GM18519 (cell line): Measurements from ENCODE around the gene MDFIC.

Source experiments
- ATAC-seq: cut with Tn5 transposase; IDR thresholded peaks from one replicate; pipeline ENCODE4 v1.9.1; 2021; ENCODE audit warnings: mild to moderate bottlenecking, moderate library complexity; ENCODE audit not compliant: unreplicated experiment, low FRiP score

The MDFIC gene

GRCh38 chr7:114986190-114987180, 64.6 kb downstream of the MDFIC start:
- ATAC-seq, result no peak

GRCh38 chr7:114988026-114988425, 66.1 kb downstream of the MDFIC start:
- ATAC-seq, result no peak

- ATAC-seq, result no peak
Measured at GRCh38 chr7:114988755-114989375, 67.0 kb downstream of the MDFIC start.

GRCh38 chr7:114989531-114989930, 67.6 kb downstream of the MDFIC start:
- no peak for ATAC-seq

- no peak for ATAC-seq
Measured at GRCh38 chr7:114997487-114998404, 75.9 kb downstream of the MDFIC start.

- ATAC-seq, result no peak
Measured at GRCh38 chr7:115004121-115004520, 82.2 kb downstream of the MDFIC start.

GRCh38 chr7:115005251-115005650, 83.4 kb downstream of the MDFIC start:
- no peak for ATAC-seq

GRCh38 chr7:115005953-115006352, 84.1 kb downstream of the MDFIC start:
- ATAC-seq, result no peak

- no peak for ATAC-seq
Measured at GRCh38 chr7:115007751-115008150, 85.9 kb downstream of the MDFIC start.

- peak; percentile 23 for ATAC-seq
Measured at GRCh38 chr7:115008465-115009114, 86.7 kb downstream of the MDFIC start.

- ATAC-seq, result peak; percentile 54
Measured at GRCh38 chr7:115009139-115009538, 87.2 kb downstream of the MDFIC start.

- ATAC-seq, result no peak
Measured at GRCh38 chr7:115009736-115010440, 88.0 kb downstream of the MDFIC start.

GRCh38 chr7:115010441-115010820, 88.5 kb downstream of the MDFIC start:
- no peak for ATAC-seq

- no peak for ATAC-seq
Measured at GRCh38 chr7:115013886-115014285, 92.0 kb downstream of the MDFIC start.

- ATAC-seq, result no peak
Measured at GRCh38 chr7:115014794-115015193, 92.9 kb downstream of the MDFIC start.

GRCh38 chr7:115015619-115016018, 93.7 kb downstream of the MDFIC start:
- ATAC-seq, result no peak

- no peak for ATAC-seq
Measured at GRCh38 chr7:115019882-115020605, 98.2 kb downstream of the MDFIC start.

- no peak for ATAC-seq
Measured at GRCh38 chr7:115023219-115023618, 101.3 kb downstream of the MDFIC start.

- ATAC-seq, result no peak
Measured at GRCh38 chr7:115024276-115024675, 102.4 kb downstream of the MDFIC start.
